ENCODE measurements around the gene DMD. TPM values are rescaled to one million over a fixed set of nuclear protein-coding genes. Genes with fewer than 3 reads are reported as not detected.

The DMD gene
- total RNA-seq, 2 experiments from 2014 or later, result 0.20 to 0.47 TPM

DNA sequence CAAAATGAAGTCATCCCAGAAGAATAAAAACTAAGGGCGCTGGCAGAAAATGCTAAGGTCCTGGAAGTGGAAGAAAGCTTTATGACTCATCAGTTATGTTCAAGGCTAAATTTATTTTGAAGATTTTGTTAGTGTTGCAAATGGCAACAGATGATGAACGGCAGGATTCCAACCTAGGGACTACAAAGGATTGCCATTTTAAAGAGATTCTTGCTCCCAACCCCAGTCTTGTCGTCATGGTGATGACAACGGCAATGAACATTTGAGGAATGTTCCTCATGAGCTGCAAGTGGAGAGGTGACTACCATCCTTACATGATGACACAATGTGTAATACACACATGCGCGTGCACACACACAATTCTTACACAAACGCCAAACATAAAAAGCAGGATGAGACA lies 2085.1 kb downstream of the DMD start:
- Mint-ChIP-seq H3K9me3 (no peaks in the 10 kb centered on the region), H3K36me3 (ENCODE audit: low read depth) (no peaks in the 10 kb centered on the region), H3K4me3 (no peak overlapping the region), H3K4me1 (ENCODE audit: low read depth) (no peaks in the 10 kb centered on the region), H3K27me3 (no peaks in the 10 kb centered on the region), H3K27ac (no peak overlapping the region)
- Histone ChIP-seq H3K4me1 (ENCODE audit: insufficient read depth, low read length) (no peaks in the 10 kb centered on the region), H3K9me3 (ENCODE audit: control insufficient read depth in 1 of 2, insufficient read depth in 1 of 2, low read length in 2 of 2) (no peaks in the 10 kb centered on the region), H3K27me3 (ENCODE audit: control insufficient read depth in 1 of 2, insufficient read depth in 2 of 2, low read length in 2 of 2) (no peaks in the 10 kb centered on the region), H3K4me3 (ENCODE audit: low read length) (no peak overlapping the region), H3K36me3 (ENCODE audit: insufficient read depth, low read length) (no peaks in the 10 kb centered on the region), H3K27ac (ENCODE audit: low read depth in 1 of 2, low read length in 2 of 2) (no peak overlapping the region)
- TF ChIP-seq, protein P1, sequence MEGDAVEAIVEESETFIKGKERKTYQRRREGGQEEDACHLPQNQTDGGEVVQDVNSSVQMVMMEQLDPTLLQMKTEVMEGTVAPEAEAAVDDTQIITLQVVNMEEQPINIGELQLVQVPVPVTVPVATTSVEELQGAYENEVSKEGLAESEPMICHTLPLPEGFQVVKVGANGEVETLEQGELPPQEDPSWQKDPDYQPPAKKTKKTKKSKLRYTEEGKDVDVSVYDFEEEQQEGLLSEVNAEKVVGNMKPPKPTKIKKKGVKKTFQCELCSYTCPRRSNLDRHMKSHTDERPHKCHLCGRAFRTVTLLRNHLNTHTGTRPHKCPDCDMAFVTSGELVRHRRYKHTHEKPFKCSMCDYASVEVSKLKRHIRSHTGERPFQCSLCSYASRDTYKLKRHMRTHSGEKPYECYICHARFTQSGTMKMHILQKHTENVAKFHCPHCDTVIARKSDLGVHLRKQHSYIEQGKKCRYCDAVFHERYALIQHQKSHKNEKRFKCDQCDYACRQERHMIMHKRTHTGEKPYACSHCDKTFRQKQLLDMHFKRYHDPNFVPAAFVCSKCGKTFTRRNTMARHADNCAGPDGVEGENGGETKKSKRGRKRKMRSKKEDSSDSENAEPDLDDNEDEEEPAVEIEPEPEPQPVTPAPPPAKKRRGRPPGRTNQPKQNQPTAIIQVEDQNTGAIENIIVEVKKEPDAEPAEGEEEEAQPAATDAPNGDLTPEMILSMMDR (IDR thresholded peaks at IDR 0.05), result no peak
- intact Hi-C loops (cut with DNase I, micrococcal nuclease), result no loop called here
- no peak for ATAC-seq (ENCODE audit: poor library complexity)
- no peak for DNase-seq
- ChIA-PET POLR2A (no interaction called here), CTCF (no interaction called here)

DNA sequence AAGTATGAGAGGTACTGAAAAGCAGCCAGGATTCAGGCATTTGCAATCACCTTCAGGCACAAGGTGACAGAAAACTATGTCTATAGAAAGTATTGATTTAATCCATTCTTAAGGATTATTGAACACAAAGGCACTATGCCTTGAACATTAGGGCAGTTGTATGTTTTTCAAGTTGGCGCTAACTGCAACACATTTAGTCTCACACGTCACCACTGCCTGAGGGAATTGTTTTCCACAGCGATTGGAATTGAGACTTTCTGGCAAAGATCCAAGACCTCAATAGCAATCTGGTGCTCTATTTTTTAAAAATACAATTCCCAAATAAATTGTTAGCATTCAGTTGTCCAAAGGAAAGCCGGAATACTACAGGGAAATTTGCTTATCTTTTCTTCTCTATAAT lies 2086.8 kb downstream of the DMD start:
- Mint-ChIP-seq H3K27ac (no peak overlapping the region), H3K4me1 (ENCODE audit: low read depth) (no peaks in the 10 kb centered on the region), H3K27me3 (no peaks in the 10 kb centered on the region), H3K9me3 (no peaks in the 10 kb centered on the region), H3K4me3 (no peak overlapping the region), H3K36me3 (ENCODE audit: low read depth) (no peaks in the 10 kb centered on the region)
- intact Hi-C loops (cut with DNase I, micrococcal nuclease), result no loop called here
- no peaks in the 10 kb centered on the region for H3K9me3 ChIP-seq (ENCODE audit: control insufficient read depth in 1 of 2, insufficient read depth in 1 of 2, low read length in 2 of 2)
- H3K4me1 ChIP-seq (ENCODE audit: insufficient read depth, low read length), result no peaks in the 10 kb centered on the region
- no peaks in the 10 kb centered on the region for H3K27me3 ChIP-seq (ENCODE audit: control insufficient read depth in 1 of 2, insufficient read depth in 2 of 2, low read length in 2 of 2)
- no peaks in the 10 kb centered on the region for H3K36me3 ChIP-seq (ENCODE audit: insufficient read depth, low read length)
- ChIA-PET POLR2A (no interaction called here), CTCF (no interaction called here)
- no peak overlapping the region for H3K27ac ChIP-seq (ENCODE audit: low read depth in 1 of 2, low read length in 2 of 2)
- ATAC-seq (ENCODE audit: poor library complexity) (no peak), DNase-seq (no peak)
- TF ChIP-seq, protein P1 (IDR thresholded peaks at IDR 0.05), result no peak
- H3K4me3 ChIP-seq (ENCODE audit: low read length), result no peak overlapping the region

DNA sequence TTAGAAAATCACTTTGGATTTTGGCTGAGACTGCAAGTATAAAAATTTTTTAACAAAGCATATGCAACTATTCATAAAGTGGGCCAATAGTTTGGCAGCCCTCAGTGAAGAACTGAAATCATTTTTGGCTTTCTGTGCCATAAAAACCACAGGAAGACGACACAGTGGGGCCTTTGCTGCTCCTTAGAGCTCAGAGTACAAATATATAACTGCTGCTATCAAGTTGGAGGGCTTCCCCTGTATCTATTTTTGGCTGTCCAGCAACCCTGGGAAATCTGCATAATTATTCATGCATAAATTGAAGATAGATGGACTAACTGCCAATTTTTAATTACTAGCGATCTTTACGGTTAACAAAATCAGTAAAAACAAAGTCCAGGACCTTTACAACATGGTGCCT lies 2088.0 kb downstream of the DMD start:
- Histone ChIP-seq H3K27me3 (ENCODE audit: control insufficient read depth in 1 of 2, insufficient read depth in 2 of 2, low read length in 2 of 2) (no peaks in the 10 kb centered on the region), H3K36me3 (ENCODE audit: insufficient read depth, low read length) (no peaks in the 10 kb centered on the region), H3K27ac (ENCODE audit: low read depth in 1 of 2, low read length in 2 of 2) (no peak overlapping the region), H3K4me3 (ENCODE audit: low read length) (no peak overlapping the region), H3K9me3 (ENCODE audit: control insufficient read depth in 1 of 2, insufficient read depth in 1 of 2, low read length in 2 of 2) (no peaks in the 10 kb centered on the region), H3K4me1 (ENCODE audit: insufficient read depth, low read length) (no peaks in the 10 kb centered on the region)
- Mint-ChIP-seq H3K4me3 (no peak overlapping the region), H3K27me3 (no peaks in the 10 kb centered on the region), H3K4me1 (ENCODE audit: low read depth) (no peaks in the 10 kb centered on the region), H3K27ac (no peak overlapping the region), H3K9me3 (no peaks in the 10 kb centered on the region), H3K36me3 (ENCODE audit: low read depth) (no peaks in the 10 kb centered on the region)
- ChIA-PET POLR2A (no interaction called here), CTCF (interaction anchor here (0.6 kb wide), 1 partner anchor 91 kb away, joined by 3 read pairs; no protein-coding TSS in a partner anchor)
- TF ChIP-seq, protein P1 (IDR thresholded peaks at IDR 0.05), result no peak
- ATAC-seq (ENCODE audit: poor library complexity), result no peak
- no peak for DNase-seq
- intact Hi-C loops (cut with DNase I, micrococcal nuclease), result no loop called here

All from CD4-positive, alpha-beta T cell (primary cell).